Esophagus squamous epithelium (tissue), 5 donors: ENCODE measurements around the gene TMEM38A. TPM values are rescaled to one million over a fixed set of nuclear protein-coding genes. Genes with fewer than 3 reads are reported as not detected.
"Not testable (repeated sequence)": the region's sequence is repeated elsewhere in the genome, so short reads cannot be mapped to it uniquely, and the experiment has no call there.

Experiments
- DNase-seq: peaks from one replicate; lab custom pipeline; 2025; lab: John Stamatoyannopoulos, UW
- H3K27ac ChIP-seq, 4 donors: fragments of 200-600 bp; sonication (generic); one replicate each; pipeline ENCODE4 v1.5.1; 2016 to 2019; ENCODE audit warnings: mild to moderate bottlenecking in 1 of 4
- H3K27me3 ChIP-seq, 4 donors: fragments of 200-600 bp; sonication (generic); 1 replicate in 3 of 4; 2 replicates in 1 of 4; pipeline versions ENCODE4 v1.5.1 to v1.6.0; 2017 to 2021; ENCODE audit warnings: antibody characterized with exemption in 1 of 4
- H3K36me3 ChIP-seq, 3 donors: fragments of 200-600 bp; sonication (generic); one replicate each; pipeline ENCODE4 v1.5.1; 2016 to 2019
- H3K4me1 ChIP-seq, 3 donors: fragments of 200-600 bp; sonication (generic); one replicate each; pipeline ENCODE4 v1.5.1; 2017 to 2019
- H3K4me3 ChIP-seq, 4 donors: fragments of 200-600 bp; sonication (generic); 1 replicate in 3 of 4; 2 replicates in 1 of 4; pipeline ENCODE4 v1.5.1; 2016 to 2019; ENCODE audit warnings: mild to moderate bottlenecking in 2 of 4, moderate library complexity in 1 of 4
- H3K9me3 ChIP-seq, 3 donors: fragments of 200-600 bp; sonication (generic); one replicate each; pipeline ENCODE4 v1.5.1; 2016 to 2019
- POLR2A ChIP-seq, 4 donors: fragments of 450-650 bp; IDR thresholded peaks; one replicate each; pipeline ENCODE4 v1.6.1; 2017; ENCODE audit warnings: antibody characterized with exemption in 4 of 4, mild to moderate bottlenecking in 4 of 4, moderate library complexity in 3 of 4
- WGBS, 2 donors: methylation state at CpG; one replicate each; pipeline ENCODE4 v1.1.5; 2018; 5-methylcytosine and 5-hydroxymethylcytosine counted together
- intact Hi-C: fragments of 100-400 bp; cut with DNase I; formaldehyde crosslinking; loops from one replicate; pipeline ENCODE4 v1.15.0; 2022
- total RNA-seq, 4 donors: library from RNA; depleted of rRNA; stranded (reverse); fragments of >200 nt; gene quantifications; one replicate each; pipeline ENCODE4 v1.1.0, GENCODE V29; 2016
- TF ChIP-seq, protein P1 (sequence below), 6 experiments: fragments of 450-650 bp in 4 of 6; fragments of 200-600 bp in 2 of 6; sonication (generic) in 2 of 6; IDR thresholded peaks; one replicate each; pipeline ENCODE4 v1.5.1; 2016 to 2019; ENCODE audit warnings: antibody characterized with exemption in 6 of 6, mild to moderate bottlenecking in 4 of 6, moderate library complexity in 4 of 6
- donor health status: DM: yes; HTN: yes; CAD: no.

TMEM38A gene
- total RNA-seq, 4 donors from 2014 or later, result 2.0 to 5.6 (median 2.7) TPM

- H3K4me3 ChIP-seq, result no peak overlapping the region
- intact Hi-C loops, result no loop called here
- no peaks in the 10 kb centered on the region for H3K27me3 ChIP-seq
- no peak for DNase-seq
- H3K27ac ChIP-seq, result no peak overlapping the region
- no peaks in the 10 kb centered on the region for H3K36me3 ChIP-seq
- no peak for TF ChIP-seq POLR2A (IDR thresholded peaks at IDR 0.05)
- TF ChIP-seq, protein P1, sequence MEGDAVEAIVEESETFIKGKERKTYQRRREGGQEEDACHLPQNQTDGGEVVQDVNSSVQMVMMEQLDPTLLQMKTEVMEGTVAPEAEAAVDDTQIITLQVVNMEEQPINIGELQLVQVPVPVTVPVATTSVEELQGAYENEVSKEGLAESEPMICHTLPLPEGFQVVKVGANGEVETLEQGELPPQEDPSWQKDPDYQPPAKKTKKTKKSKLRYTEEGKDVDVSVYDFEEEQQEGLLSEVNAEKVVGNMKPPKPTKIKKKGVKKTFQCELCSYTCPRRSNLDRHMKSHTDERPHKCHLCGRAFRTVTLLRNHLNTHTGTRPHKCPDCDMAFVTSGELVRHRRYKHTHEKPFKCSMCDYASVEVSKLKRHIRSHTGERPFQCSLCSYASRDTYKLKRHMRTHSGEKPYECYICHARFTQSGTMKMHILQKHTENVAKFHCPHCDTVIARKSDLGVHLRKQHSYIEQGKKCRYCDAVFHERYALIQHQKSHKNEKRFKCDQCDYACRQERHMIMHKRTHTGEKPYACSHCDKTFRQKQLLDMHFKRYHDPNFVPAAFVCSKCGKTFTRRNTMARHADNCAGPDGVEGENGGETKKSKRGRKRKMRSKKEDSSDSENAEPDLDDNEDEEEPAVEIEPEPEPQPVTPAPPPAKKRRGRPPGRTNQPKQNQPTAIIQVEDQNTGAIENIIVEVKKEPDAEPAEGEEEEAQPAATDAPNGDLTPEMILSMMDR (IDR thresholded peaks at IDR 0.05), result no peak
- 76 to 79% methylated on average over 5 to 6 of the region's 7 CpGs for WGBS, 2 donors
- H3K9me3 ChIP-seq, result no peaks in the 10 kb centered on the region
- peaks cover 0 to 21% (median 8%) of the 10 kb centered on the region in 3 donors for H3K4me1 ChIP-seq
These were observed 60.1 kb downstream of the TMEM38A start for GRCh38 chr19:16721051-16721450.

DNA sequence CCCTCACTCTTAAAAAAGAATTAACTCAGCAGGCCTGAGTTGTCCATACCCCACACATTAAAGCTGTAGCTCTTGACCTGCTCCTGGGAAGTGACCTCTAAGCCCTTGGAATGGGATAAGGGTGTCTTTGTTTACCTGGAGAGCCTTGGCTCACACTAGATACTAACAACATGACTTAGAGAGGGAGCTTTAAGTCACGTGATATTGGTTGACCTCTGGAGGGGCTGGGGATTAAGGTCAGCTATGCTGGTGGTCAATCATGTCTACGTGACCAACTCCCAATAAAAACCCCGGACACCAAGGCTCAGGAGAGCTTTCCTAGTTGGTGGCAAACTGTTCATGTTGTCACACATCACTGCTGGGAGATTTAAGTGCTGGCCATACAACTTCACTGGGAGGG, 61.7 kb downstream of the TMEM38A start:
- no peak for DNase-seq
- TF ChIP-seq, protein P1 (IDR thresholded peaks at IDR 0.05), result no peak
- no peak for TF ChIP-seq POLR2A (IDR thresholded peaks at IDR 0.05)
- no peak overlapping the region for H3K27ac ChIP-seq
- WGBS, 2 donors, result 75 to 76% methylated on average over 2 to 3 of the region's 3 CpGs
- no peaks in the 10 kb centered on the region for H3K9me3 ChIP-seq
- H3K4me3 ChIP-seq, result no peak overlapping the region
- no peaks in the 10 kb centered on the region for H3K36me3 ChIP-seq
- peaks cover 0 to 30% (median 8%) of the 10 kb centered on the region in 3 donors for H3K4me1 ChIP-seq
- no peaks in the 10 kb centered on the region for H3K27me3 ChIP-seq
- intact Hi-C loops, result no loop called here

- intact Hi-C loops, result no loop called here
- H3K36me3 ChIP-seq, result no peaks in the 10 kb centered on the region
- no peak overlapping the region for H3K4me3 ChIP-seq
- no peak for TF ChIP-seq POLR2A (IDR thresholded peaks at IDR 0.05)
- TF ChIP-seq, protein P1 (IDR thresholded peaks at IDR 0.05), result no peak
- 58 to 73% methylated on average over 6 to 8 of the region's 11 CpGs for WGBS, 2 donors
- DNase-seq, result no peak
- peaks cover 0 to 18% (median 0%) of the 10 kb centered on the region in 3 donors for H3K4me1 ChIP-seq
- H3K27me3 ChIP-seq, result no peaks in the 10 kb centered on the region
- no peaks in the 10 kb centered on the region for H3K9me3 ChIP-seq
- no peak overlapping the region for H3K27ac ChIP-seq
These were observed 66.0 kb downstream of the TMEM38A start for GRCh38 chr19:16726916-16727315.

GRCh38 chr19:16735650-16736266, 74.8 kb downstream of the TMEM38A start:
- intact Hi-C loops, H3K27ac ChIP-seq, H3K9me3 ChIP-seq, H3K27me3 ChIP-seq, DNase-seq, H3K4me3 ChIP-seq, H3K36me3 ChIP-seq: not testable (repeated sequence)
- 89 to 91% methylated on average over 4 of the region's 4 CpGs for WGBS, 2 donors
- H3K4me1 ChIP-seq, result peaks cover 5 to 25% (median 11%) of the 10 kb centered on the region in 3 donors

GRCh38 chr19:16736709-16737108, 75.8 kb downstream of the TMEM38A start:
- WGBS, 2 donors, result 60 to 67% methylated on average over 1 to 2 of the region's 3 CpGs
- intact Hi-C loops, result no loop called here

More at GRCh38 chr19:16736709-16737108, 75.8 kb downstream of the TMEM38A start:
- H3K4me3 ChIP-seq, result no peak overlapping the region
- no peak overlapping the region for H3K27ac ChIP-seq
- DNase-seq, result no peak
- no peaks in the 10 kb centered on the region for H3K9me3 ChIP-seq
- peaks cover 5 to 25% (median 11%) of the 10 kb centered on the region in 3 donors for H3K4me1 ChIP-seq
- H3K36me3 ChIP-seq, result no peaks in the 10 kb centered on the region
- H3K27me3 ChIP-seq, result no peaks in the 10 kb centered on the region
- no peak for TF ChIP-seq POLR2A (IDR thresholded peaks at IDR 0.05)
- TF ChIP-seq, protein P1 (IDR thresholded peaks at IDR 0.05), result no peak
